NCI-H2107 treated with DMSO at 0.1 percent for 48 hours (cell line): ENCODE data around the gene CERS4.
"Not testable (repeated sequence)": the region's sequence is repeated elsewhere in the genome, so short reads cannot be mapped to it uniquely, and the experiment has no call there.

Source experiments
- DNase-seq: peaks from one replicate; lab custom pipeline; 2025; ENCODE audit not compliant: unreplicated experiment; lab: John Stamatoyannopoulos, UW

Gene CERS4, protein sequence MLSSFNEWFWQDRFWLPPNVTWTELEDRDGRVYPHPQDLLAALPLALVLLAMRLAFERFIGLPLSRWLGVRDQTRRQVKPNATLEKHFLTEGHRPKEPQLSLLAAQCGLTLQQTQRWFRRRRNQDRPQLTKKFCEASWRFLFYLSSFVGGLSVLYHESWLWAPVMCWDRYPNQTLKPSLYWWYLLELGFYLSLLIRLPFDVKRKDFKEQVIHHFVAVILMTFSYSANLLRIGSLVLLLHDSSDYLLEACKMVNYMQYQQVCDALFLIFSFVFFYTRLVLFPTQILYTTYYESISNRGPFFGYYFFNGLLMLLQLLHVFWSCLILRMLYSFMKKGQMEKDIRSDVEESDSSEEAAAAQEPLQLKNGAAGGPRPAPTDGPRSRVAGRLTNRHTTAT

DNA sequence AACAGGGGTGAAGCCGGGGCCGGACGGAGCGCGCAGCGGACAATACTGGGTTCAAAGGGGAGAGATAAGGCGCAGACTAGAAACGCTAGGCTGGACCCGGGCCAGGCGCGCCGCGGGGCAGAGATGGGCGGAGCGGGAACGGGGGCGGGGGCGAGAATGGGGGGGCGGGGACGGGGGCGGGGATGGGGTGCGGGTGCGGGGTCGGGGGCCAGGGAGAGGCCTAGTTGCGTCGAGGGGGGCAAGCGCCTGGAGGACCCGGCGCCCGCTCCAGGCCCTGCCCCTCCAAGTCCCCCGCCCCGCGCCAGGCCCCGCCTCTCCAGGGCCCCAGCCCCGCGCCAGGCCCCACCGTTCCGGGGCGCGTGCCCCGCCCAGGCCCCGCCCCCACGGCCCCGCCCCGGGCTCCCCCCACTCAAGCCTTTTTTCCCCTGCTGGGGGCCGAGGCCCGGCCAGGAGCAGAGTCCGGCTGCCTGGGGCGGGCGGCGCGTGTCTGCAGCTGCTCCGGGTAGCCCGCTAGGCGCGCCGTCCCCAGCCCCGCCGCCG lies at the start of gene CERS4:
CERS4 (plus strand) TSS at position 449 of the 540 bp plus-strand sequence. CDS start 41,707 bp downstream, outside the sequence.
- DNase-seq: no peak

DNA sequence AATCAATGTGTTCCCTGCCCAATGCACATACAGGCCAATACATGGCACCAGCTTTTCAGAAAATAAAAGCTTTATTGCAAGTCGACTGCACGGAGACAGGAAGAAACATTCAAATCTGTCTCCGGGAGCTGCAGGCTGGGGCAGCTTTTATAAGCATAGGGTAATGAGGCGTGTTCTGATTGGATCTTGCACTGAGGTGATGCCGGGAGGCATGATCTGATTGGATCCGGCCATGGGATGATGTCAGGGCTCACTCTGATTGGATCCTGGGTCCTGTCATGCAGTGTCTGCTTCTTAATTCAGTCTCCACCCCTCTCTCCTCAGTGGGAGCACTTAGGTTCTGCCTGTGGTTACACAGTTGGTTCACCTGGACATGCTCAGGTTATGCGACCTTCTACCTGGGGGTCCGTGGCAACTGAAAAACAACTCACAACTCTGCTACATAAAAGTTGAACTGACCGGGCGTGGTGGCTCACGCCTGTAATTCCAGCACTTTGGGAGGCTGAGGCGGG lies 48.0 kb upstream of the CERS4 start:
- peak; percentile 61 for DNase-seq

DNA sequence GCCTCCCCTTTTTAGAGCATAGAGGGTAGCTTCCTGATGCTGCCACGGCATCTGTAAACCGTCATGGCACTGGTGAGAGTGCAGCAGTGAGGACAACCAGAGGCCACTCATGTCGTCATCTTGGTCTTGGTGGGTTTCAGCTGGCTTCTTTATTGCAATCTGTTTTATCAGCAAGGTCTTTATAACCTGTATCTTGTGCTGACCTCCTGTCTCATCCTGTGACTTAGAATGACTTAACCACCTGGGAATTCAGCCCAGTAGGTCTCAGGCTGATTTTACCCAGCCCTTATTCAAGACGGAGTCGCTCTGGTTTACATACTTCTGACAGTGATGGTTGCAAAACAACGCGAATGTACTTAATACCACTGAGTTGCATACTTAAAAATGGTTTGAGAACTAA lies 45.4 kb upstream of the CERS4 start:
- DNase-seq: no peak

DNA sequence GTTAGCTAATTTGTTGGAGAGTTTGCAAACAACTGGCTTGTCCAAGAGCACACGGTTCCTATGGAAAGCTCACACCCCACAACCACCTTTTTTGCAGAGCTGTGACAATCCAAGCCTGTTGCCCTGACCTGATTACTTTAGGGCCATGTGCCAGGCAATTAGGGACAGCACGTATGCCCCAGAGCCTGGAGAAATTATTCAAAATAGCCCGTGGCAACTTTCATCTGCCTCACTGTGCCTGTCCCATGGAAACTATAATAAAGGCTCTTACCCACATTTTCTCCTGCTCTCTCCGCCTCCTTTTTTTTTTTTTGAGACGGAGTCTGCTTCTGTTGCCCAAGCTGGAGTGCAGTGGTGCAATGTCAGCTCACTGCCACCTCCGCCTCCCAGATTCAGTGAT lies 41.2 kb upstream of the CERS4 start:
- no peak for DNase-seq

DNA sequence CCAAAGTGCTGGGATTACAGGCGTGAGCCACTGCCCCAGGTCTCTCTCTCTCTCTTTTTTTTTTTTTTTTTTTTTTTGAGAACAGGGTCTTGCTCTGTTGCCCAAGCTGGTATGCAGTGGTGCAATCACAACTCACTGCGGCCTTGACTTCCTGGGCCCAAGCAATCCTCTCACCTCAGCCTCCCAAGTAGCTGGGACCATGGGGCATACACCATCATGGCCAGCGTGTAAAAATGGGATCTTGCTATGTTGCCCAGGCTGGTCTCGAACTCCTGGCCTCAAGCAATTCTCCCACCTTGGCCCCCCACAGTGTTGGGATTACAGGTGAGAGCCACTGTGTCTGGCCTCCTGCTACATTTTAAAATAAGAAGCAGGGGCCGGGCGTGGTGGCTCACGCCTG lies 40.6 kb upstream of the CERS4 start:
- no peak for DNase-seq

DNA sequence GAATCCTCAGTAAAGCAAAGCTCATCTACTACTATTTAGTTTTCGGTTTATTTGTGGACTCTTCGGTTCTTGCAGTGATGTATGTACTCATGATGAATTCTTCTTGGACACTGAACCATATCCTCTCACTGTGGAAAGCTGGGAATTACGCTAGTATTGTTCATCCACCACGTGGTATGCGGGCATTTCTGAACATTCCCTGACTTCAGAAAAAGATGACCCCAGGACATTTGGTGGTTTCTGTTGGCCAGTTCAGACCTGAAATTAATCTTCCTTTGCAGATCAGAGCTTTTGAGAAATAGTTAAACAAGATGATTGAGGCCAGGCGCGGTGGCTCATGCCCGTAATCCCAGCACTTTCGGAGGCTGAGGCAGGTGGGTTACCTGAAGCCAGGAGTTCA lies 34.5 kb upstream of the CERS4 start:
- DNase-seq: no peak

DNA sequence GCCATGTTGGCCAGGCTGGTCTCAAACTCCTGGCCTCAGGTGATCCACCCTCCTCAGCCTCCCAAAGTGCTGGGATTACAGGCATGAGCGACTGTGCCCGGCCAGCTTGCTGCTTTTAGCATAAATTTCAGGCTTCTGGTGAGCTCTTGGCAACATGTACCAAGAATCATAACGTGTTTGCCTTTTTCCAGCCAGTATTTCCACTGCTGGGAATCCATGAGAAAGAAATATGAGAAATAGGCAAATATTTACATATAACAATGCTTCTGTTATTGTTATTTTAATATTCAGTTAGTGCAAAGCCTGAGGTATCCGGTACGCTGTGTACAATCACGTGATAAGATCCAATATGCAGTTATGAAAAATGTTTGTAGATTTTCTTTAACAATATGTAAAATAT lies 29.2 kb upstream of the CERS4 start:
- no peak for DNase-seq

DNA sequence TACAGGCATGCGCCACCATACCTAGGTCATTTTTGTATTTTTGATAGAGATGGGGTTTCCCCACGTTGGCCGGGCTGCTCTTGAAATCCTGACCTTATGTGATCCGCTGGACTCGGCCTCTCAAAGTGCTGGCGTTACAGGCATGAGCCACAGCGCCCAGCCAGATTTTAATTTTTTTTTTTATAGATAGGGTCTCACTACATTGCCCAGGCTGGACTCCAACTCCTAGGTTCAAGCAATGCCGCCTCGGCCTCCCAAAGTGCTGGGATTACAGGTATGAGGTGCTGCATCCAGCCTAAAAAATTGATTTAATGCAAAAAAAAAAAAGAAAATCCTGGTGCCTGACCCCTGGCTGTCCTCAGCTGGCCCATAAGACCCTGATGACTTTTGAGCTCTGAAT lies 24.9 kb upstream of the CERS4 start:
- DNase-seq: no peak

DNA sequence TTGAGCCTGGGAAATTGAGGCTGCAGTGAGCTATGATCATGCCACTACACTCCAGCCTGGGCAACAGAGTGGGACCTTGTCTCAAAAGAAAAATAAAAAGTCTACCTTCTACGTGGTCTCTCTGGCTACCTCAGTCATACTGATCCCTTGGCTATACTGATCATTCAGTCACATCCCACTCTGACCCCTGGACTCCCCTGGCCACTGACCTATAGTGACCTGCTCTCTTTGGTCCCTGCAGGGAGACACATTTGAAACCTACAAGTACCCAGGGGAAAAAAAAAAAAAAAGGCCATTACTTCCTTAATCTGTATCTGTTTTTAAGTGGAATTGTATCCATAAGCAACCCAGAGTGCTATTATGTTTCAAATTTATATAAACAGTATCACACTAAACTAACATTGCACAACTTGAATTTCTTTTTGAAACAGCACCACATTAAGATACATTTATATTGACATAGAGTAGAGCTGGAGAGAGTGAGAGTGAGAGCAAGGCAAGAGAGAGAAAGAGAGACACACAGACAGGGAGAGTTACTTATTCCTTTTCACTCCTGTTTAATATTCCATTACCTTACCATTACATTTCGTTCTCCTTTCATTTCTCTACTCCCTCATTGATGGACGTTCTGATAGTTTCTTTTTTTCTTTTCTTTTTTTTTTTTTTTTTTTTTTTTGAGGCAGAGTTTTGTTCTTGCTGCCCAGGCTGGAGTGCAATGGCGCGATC lies 23.7 kb upstream of the CERS4 start:
- DNase-seq: no peak

DNA sequence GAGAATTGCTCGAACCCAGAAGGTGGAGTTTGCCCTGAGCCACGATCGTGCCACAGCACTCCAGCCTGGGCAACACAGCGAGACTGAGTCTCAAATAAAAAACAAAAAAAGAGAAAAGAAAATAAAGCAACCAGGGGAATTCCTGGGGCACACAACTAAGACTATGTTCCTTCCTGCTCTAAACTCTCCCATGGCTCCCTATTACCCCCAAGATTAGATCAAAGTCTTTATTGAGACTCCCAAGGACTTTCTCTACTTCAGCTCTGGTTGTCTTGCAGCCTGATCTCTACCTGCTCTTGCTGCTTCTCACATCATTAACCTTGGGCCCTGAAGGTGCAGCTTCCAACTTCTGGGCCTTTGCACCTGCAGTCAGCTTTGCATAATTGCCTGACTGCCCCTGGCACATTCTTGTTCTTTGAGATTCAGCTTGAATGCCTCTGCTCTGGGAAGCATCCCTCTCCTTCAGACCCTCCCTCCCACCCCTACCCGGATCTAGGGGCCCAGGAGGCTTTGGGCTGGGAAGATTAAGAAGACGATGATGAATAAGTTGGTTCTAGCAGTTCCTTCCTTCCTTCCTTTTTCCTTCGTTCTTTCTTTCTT lies 16.8 kb upstream of the CERS4 start:
- DNase-seq: no peak

DNA sequence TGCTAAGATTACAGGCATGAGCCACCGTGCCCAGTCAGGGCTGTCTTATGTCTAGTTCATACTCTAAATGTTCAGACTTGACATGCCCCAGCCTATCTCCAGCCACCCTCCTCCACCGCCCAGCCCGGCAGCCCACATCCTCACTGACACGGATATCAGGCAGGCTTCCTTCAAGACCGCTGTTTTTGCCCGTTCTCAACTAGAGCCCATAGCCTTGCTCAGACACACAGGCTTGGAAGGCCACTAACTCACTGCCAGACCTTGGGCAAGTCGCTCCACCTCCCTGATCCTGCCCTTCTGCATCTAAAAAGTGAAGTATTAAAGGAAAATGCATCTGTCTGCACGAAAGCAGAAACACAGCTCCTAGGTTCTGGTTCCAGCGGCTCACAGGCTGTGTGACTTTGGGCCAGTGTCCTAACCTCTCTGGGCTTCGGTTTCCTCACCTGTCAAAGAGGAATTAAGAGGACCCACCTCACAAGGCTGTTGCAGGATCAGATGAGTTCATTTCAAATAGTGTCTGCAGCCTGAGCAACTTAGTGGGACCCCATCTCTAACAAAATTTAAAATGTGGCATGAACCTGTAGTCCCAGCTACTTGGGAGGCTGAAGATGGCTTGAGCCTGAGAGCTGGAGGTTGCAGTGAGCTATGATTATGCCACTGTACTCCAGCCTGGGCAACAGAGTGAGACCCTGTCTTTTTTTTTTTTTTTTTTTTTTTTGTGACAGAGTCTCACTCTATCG lies 14.5 kb upstream of the CERS4 start:
- no peak for DNase-seq

DNA sequence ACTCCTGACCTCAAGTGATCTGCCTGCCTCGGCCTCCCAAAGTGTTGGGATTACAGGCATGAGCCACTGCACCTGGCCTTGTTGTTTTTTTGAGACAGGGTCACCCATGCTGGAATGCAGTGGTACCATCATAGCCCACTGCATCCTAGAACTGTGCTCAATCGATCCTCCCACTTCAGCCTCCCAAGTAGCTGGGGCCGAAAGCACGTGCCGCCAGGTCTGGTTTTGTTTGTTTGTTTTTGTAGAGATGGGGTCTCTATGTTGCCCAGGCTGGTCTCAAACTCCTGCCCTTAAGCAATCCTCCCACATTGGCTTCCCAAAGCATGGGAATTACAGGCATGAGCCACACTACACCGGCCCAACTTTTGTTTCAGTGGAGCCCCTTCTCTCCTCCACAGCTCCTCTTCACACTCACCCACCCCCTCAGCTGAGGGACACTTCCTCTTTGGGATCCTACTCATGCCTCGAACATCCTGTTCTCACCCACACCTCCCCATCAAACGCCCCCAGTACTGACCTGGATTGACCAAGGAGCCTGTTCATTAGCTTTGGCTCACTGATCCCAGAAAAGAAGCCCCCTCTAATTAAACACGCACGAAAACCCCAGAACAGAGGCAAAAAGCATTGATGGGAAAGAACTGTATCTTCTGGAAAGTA lies 12.8 kb upstream of the CERS4 start:
- DNase-seq: no peak

DNA sequence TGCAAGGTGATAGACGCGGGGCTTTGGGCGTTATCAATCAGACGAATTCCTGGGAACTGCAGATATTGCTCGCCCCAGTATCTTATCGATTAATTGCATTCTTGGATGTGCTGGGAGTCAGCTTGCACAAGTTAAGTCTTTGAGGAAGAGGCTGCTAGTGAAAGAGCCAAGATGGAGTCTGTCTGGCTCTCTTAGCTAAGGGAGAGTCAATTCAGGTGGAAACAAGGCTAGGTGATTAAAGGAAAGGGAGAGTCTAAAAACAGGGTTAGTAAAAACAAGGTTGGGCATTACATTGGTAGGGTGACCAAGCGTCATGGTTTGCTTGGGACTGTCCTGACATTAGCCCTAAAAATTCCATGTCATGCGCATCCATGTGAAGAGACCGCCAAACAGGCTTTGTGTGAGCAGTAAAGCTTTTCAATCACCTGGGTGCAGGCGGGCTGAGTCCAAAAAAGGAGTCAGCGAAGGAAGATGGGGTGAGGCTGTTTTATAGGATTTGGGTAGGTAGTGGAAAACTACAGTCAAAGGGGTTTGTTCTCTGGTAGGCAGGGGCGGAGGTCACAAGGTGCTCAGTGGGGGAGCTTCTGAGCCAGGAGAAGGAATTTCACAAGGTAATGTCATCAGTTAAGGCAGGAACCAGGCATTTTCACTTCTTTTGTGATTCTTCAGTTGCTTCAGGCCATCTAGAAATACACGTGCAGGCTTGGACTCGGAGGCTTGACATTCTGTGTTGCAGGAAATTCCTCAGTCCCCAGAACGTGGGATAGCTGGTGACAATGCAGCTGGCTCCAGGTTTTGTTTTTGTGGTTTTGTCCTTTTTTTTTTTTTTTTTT lies 5.7 kb upstream of the CERS4 start:
- DNase-seq: not testable (repeated sequence)

DNA sequence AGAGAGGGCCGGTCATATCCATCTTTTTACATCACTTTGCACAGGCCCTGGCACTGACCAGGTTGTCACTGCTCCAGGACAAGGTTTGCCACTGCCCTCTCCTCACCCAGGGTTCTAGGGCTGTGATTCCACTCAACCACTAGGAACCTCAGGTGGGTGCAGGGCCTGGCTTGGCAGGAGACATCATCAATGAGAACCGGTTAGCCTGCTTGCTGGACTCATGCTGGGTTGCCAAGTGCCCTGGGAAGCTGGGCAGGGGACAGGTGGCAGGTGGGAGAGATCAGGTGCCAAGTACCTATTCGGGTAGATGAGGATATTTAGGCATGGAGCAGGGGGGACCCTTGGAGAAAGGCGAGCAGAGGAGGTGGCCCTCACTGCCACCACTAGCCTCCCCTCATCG lies 4.2 kb upstream of the CERS4 start:
- peak; percentile 83 for DNase-seq

DNA sequence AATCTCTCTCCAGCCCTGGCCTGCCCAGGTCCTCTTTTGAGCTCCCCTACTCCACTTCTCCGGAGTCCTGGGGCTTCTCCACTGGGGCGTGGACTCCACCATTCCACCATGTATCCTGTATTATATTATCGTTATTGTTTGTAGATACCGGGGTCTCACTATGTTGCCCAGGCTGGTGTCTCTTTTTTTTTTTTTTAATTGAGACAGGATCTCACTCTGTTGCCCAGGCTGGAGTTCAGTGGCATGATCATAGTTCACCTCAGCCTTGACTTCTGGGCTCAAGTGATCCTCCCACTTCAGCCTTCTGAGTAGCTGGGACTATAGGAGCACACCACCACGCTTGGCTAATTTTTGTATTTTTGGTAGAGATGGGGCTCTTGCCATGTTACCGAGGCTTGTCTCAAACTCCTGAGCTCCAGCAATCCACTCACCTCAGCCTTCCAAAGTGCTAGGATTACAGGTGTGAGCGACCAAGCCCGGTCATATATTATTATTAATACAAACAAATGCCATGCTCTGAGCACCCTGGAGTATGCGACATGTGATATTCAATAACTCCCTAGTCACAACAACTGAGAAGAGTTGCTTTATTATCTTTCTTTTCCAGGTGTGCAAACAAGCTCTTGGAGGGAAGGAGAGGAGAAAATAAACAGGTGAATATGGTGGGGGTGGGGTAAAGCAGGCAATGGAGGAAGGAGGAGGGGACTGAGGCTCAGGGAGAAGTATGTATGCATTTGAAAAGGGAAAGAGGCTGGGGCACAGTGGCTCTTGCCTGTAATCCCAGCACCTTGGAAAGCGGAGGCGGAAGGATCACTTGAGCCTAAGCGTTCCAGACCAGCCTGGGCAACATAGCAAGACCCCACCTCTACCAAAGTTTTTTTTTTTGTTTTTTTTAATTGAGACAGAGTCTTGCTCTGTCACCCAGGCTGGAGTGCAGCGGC lies 2.8 kb upstream of the CERS4 start:
- DNase-seq: peak; percentile 96

DNA sequence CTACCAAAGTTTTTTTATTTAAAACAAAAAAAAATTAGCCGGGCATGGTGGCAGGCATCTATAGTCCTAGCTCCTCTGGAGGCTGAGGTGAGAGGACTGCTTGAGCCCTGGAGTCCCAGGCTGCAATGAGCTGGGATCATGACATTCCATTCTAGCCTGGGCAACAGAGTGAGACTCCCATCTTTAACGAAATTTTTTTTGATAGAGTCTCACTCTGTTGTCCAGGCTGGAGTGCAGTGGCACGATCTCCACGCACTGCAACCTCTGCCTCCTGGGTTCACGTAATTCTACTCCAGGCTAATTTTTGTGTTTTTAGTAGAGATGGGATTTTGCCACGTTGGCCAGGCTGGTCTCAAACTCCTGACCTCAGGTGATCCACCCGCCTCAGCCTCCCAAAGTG lies 1.8 kb upstream of the CERS4 start:
- DNase-seq: not testable (repeated sequence)

DNA sequence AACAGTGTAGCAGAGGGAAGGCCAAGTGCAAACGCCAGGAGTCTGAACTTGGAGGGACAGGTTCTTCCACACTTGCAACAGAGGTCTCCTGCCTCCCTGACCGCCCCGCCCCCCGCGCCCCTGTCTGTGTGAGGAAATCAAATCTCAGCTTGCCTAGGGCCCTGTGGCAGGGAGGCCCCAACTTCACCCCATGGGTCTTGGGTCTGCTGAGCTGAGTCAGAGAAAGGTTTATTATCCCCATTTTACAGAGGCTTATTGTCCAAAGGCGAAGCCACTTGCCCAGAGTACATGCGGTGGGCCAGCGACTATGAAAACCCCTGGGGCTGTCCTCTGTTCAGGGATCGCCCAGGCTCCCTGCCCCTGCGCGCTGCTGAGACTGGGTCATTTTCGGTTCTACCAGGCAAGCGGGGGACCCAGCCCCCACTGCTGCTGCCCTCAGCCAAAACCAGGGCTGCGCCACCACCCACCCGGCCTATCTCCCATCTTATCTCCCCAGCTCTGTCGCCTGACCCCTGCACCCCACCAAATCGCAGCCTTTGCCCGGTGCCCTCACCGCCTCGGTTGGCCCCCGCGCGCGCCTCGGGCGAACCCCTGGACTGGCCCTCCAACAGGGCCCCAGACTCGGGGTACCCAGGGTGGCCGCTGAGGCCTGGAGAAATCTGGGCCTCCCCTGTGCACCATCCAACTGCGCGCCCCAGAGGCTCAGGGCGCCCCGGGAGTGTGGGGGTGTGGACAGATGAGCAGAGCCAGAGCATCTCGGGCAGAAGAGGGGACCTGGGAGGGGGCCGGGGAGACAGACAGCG lies 850 bp upstream of the CERS4 start:
- DNase-seq: no peak
